SH-SY5Y (cell line): ENCODE results near the gene LRGUK.
A peak's percentile ranks its signal among the peaks of the same experiment; 100 is the strongest.

ENCODE experiments used
- GATA2 ChIP-seq: IDR thresholded peaks from 2 replicates; pipeline ENCODE4 v1.6.1; 2011; ENCODE audit warnings: mild to moderate bottlenecking, low read depth, low read length
- GATA3 ChIP-seq: IDR thresholded peaks from 2 replicates; pipeline ENCODE4 v1.6.1; 2011; ENCODE audit warnings: low read depth, mild to moderate bottlenecking, low read length, moderate library complexity

The LRGUK gene

DNA sequence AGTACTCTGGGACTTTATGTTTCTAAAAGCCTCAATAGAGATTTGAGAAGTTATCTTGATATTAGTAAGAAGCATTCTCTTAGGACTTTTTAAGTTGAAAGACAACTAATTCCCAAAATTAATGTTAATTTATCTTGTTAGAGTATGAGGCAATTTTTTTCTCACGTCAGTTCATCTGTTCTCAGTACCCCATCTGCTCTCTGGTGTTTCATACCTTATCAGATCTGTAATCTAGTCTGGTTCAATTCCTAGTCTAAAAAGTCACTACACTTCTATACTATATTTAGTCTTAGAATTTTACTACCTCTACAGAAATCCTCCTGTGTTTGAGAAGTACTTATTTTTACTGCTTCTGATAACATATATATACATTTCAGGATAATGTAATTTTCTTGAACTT lies 66.1 kb downstream of the LRGUK start:
- no peak for TF ChIP-seq GATA2
- peak; percentile 84 for TF ChIP-seq GATA3

DNA sequence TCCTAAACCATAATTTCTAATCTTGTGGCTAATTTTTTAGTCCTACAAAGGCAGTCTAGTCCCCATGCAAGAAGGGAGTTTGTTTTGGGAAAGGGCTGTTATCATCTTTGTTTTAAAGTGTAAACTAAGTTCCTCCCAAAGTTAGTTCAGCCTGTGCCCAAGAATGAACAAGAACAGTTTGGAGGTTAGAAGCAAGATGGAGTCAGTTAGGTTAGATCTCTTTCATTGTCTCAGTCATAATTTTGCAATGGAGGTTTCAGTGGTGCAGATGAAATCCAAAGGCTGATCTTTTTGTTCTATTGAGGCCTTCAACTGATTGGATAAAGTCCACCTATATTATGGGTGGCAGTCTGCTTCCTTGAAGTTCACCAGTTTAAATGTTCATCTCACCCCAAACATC lies 68.1 kb downstream of the LRGUK start:
- TF ChIP-seq GATA2, result no peak
- no peak for TF ChIP-seq GATA3

DNA sequence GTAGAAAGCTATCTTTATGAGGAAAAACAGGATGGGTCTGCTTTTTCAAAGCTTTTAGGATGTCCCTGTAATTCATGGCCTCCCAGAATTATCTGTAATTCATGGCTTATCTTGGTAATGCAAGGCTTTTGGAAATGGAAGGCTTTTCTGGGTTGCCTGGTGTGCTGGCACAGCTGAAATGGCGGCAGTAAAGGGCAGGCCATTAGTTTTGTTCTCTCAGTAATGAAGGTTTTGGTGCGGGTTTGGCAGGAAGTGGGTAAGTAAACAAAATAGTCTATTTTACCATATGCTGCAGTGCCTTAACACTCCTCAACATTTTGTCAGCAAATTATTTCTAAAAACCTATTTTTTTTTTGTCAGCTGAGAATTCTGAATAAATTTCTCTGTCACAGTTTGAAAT lies 69.3 kb downstream of the LRGUK start:
- peak; percentile 44 for TF ChIP-seq GATA2
- no peak for TF ChIP-seq GATA3

DNA sequence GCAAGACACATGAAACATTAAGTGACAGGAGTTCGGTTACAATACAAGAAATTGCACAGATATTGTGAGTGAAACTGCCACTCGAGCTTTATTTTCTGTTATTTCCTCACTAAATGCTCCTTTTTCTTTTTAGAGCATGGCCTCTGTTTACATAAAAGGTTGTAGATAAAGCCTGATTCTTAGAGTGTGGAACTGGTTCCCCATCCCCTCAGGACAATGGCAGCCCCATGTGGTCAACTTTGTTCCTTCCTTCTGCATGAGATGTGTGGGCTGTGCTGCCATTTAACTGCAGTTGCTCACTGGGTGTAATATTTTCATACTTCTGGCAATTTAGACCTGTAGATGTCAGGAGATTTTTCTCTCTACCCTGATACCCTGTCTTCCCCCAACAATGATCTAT lies 70.2 kb downstream of the LRGUK start:
- TF ChIP-seq GATA3 (no peak), GATA2 (no peak)

DNA sequence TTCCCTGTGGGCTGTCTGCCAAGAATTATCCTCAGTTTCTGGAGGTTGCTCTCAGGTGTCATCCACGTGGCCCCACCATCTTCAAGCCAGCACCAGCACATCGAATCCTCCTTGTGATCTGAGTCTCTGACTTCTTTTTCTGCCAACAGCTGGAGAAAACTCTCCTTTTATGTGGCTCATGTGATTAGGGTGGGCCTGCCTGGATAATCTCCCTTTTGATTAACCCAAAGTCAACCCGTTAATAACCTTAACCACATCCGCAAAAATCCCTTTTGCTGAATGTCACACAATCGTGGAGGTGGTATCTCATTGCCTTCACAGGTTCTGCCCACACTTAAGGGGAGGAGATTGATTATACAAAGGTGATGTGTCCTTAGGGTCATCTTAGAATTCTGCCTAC lies 73.8 kb downstream of the LRGUK start:
- TF ChIP-seq GATA3, result no peak
- no peak for TF ChIP-seq GATA2

DNA sequence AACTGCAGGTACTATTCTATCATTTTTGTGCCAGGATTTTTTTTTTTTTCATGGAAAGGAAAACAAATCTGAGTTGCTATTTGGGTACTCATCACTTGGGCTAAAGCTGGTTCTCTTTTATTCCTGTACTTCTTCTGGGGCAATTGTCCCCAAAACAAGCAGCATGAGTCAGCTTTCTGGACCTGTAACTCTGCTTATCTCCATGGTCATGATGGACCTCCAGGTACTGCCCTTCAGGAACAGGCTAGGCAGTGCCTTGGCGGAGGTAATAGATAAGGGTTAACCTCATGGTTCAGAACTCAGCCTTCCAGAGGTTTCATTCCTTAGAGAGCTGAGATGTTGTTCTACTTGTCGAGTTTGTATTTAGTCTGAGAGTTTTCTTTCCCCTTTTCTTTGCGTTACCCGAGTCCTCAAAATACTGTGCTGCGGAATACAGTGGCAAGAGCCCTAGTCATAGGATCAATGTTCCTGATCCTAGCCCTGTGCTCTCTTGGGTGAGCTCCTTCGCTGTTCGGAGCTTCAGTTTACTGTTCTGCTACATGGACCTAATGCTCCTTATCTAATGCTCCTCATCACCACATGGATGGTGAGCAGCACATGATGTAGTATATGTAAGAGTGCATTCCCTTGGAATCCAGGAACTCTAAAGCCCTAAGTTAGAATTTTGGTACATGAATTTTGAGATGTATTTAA lies 74.6 kb downstream of the LRGUK start:
- TF ChIP-seq GATA3 (no peak), GATA2 (no peak)

DNA sequence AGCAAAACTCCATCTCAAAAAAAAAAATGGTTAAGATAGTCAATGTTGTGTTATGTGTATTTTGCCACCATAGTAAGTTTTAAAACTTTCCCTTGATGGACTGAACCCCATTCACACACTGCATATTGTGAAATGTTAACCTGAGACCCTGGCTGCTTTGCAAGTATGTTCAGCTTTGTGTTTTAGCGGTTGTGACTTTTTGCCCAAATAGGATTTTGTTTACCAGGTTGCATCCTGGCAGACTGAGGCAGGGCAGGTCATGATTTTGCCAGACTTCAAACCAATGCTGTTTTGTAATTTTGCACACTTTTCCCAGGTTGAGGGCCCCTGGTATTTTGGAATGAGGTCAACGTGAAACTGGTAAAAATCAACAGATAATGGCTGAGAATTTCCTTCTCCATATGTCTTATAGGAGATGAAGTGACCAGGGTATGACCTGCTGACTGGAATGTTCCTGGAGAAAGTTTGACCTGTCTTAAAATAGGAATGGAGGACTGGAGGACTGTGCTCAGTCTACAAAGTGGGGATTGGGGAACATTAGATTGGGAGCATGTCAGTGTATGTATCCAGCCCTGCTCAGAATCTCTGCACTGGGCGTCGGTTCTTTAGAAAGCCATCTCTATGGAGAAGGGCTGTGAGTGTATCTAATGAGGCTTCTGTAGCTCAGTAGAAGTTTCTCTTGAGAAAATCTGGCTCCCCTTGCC lies 76.2 kb downstream of the LRGUK start:
- no peak for TF ChIP-seq GATA2
- no peak for TF ChIP-seq GATA3

DNA sequence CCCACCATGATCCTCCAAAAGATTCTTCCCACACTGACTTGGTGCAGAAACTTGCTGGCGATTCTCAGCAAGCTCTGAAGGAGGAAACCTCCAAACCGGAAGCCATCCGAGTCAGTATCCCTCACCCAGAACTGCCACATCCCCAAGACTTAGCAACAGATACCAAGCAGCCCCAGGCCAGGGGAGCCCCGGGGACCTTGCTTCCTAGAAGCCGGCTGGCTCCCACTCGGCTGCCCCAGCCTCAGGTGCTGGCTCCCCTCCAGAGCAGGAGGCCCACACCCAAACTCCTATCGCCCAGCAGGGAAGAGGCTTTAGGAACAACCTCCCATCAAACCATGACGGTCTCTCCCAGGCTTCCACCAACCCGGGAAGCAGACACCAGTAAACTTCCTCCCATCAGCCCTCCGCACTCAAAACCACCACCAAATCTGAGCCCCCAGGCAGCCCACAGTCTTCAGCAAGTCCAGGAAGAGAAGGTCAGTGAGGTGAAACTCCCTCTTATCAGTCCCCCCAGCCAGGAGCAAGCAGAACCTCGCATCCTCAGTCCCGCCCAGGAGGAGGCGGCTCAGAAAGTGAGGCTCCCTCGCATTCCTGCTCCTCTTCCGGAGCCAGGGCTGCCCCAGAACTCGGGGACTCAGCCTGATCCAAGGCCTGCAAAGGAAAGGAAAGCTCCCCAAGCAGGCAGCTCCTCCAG lies 82.3 kb downstream of the LRGUK start:
- no peak for TF ChIP-seq GATA2
- TF ChIP-seq GATA3, result no peak

DNA sequence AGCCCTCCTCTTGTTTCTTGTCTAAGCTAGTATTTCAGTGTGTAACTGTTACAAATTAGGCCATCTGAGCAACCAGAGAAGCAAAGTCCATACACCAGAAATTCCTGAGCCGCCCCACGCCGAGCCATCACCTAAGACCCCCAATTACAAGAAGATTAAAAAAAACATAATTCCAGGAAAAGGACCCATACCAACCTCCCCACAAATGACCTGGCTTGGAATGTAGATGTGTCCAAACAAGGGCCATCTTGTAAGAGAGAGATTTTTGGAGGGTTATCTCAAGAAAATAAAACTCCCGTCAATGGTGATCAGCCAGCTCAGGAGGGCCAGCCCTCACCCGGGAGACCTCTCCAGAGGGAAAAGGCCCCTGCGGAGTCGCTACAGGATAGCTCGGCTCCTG lies 83.1 kb downstream of the LRGUK start:
- no peak for TF ChIP-seq GATA3
- no peak for TF ChIP-seq GATA2

DNA sequence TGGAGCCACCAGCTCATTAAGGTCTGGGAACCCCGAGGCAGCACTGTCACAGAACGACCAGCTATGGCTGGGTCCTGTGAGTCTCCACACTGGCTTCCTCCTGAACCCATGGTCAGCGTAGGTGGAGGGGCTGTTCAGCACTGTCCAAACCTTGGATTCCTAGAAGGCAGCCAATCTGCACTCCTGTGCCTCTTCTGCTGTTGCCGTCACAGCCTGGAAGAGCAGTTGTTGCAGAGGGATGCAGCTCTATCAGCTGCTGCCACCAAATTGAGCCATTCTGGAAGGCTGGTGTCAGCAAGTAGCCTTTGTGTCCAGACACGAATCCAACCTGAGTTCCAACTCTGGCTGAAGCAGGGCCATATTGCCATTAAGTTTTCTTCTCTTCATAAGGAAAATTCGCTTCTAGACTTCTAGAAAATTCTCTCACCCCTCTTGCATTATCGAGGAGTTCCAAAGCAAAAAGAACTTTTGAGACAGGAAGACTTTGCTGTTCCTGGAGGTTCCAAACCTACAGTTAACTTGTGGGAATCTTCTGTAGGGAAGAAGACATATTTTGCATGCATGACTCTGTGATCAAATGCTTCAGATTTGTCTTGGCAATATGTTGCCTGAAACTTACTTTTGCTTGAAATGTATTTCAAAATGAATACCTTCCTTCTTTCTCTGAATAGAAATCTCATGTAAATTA lies 84.0 kb downstream of the LRGUK start:
- TF ChIP-seq GATA3 (no peak), GATA2 (no peak)

DNA sequence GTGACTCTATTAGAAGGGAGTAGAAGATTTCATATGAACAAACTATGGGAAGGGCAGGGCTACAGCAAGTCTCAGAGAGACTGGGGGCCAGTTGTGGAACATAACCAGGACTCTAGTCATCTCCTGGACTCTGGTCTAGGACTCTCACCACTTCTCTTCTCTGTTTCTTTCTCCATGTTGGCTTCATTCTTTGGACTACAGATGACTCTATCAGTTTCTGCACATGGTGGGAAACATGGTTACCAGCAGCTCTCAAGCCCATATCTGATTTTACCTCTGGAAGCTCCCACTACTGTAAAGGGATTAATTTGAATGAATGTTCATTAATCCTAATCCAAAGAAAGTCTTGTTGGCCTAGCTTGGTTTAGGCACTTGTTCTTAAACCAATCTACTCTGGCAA lies 84.7 kb downstream of the LRGUK start:
- TF ChIP-seq GATA3 (no peak), GATA2 (no peak)

DNA sequence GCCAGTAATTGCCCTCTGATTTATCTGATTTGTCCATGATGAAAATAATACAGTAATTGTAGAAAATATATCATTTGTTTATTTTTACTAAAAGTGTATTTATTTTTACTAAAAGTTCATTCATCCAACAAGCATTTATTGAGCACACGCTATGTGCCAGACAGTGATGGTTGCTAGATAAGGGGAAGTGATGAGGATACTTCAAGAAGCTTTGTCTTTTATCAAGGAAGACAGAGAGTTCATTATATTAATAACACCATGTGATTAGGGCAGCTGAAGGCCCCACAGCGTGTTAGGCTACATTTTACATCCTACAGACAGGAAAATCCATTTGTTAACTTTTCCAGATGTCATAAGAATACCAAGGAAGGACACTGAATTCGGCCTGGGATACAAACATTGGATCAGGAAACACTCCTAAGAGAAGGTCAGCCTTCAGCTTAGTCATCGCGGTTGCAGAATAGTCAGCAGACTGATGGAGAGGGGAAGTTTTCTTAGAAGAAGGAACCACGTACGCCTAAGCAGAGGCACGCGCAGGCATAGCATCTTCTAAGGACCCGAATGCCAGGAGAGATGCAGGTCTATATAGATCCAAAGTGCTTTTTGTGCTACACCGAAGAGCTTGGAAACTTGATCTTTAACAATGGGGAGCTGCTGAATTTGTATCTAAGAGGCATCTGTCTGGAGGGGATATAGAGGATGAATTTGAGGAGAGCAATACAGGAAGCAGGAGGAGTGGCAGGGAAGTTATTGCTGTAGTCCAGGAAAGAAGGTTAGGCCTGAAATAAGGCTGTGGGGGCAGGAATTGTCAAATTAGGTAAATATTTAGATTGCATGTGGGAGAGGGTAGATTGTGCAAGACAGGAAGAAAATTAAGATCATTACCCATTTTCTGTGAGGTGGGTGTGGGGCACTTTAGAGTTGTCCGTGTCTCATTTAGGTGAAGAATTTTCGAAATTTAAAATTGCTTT lies 85.7 kb downstream of the LRGUK start:
- no peak for TF ChIP-seq GATA2
- TF ChIP-seq GATA3, result no peak

DNA sequence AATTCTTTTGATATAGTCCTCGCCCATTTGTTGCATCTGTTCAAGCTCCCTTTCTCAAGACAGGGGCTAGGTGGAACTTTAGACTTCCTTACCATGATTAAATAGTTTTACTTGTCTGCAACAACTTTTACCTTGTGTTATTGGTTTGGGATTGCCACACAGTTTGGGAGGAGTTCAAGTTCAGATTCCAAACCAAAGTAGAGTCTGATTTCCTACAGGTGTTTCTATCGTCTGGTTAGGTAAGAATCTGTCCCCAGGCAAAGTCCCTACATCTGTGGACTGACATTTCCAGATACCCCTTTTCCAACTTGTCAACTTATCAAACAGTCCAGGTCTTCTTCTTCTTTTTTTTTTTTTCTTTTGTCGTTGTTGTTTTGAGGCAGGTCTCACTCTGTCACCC lies 93.1 kb downstream of the LRGUK start:
- TF ChIP-seq GATA2 (no peak), GATA3 (no peak)

DNA sequence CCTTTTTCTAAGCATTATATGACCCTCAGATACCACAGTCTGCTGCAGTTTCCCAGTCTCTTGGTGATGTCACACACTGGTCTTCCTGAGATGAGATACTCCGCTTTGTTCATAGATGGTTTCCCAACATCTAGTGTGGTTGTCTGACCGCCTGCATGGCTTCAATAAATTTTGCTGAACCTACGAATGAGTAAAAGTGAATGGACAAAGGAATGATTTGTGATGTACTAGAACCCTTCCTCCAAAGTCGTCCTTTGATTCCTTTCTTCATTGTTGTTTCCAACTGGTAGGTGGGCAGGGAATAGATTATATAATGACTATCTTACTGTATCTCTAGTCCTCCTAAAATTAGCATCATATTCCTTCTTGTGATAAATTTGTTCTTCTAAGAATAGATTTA lies 107.1 kb downstream of the LRGUK start:
- TF ChIP-seq GATA2 (no peak), GATA3 (no peak)
